SK-N-SH (cell line): ENCODE results near the gene TP53AIP1. TPM values are rescaled to one million over a fixed set of nuclear protein-coding genes. Genes with fewer than 3 reads are reported as not detected.

Experiments used
- CTCF ChIA-PET: fragments of 300-600, 350-600 bp; formaldehyde crosslinking; extraction: SDS; loops from one replicate; lab custom pipeline; 2021; lab: Yijun Ruan, JAX
- POLR2A ChIA-PET: fragments of 350-600 bp; sonication (Branson Sonifier 250); formaldehyde crosslinking; extraction: SDS; loops from one replicate; lab custom pipeline; 2020; ENCODE audit warnings: antibody characterized with exemption, inconsistent platforms; lab: Yijun Ruan, JAX
- DNase-seq: peaks from one replicate; pipeline ENCODE4 v3.0.0; 2012
- H2AFZ ChIP-seq: fragments of 200-600 bp; sonication (generic); 2 replicates; pipeline ENCODE4 v1.8.1; 2016; ENCODE audit warnings: antibody characterized with exemption, mild to moderate bottlenecking, low read depth
- H3F3A ChIP-seq: fragments of 200-600 bp; sonication (generic); replicated peaks from 2 replicates; pipeline ENCODE3; 2016; ENCODE audit warnings: antibody characterized with exemption, mild to moderate bottlenecking; ENCODE audit not compliant: insufficient read depth
- H3K27ac ChIP-seq, 2 experiments: fragments of 200-500 bp in 1 of 2; fragments of 200-600 bp in 1 of 2; sonication (Bioruptor generic) in 1 of 2; sonication (generic), shearing (Covaris generic) in 1 of 2; 2 replicates each; pipeline versions ENCODE4 v1.5.1 to v1.6.1; 2014 to 2016; ENCODE audit warnings: low read depth in 2 of 2, inconsistent platforms in 1 of 2, low read length in 1 of 2, mild to moderate bottlenecking in 1 of 2, mixed read lengths in 1 of 2
- H3K27me3 ChIP-seq: fragments of 200-600 bp; sonication (generic), shearing (Covaris generic); 2 replicates; pipeline ENCODE4 v1.6.1; 2016; ENCODE audit warnings: mixed run types; ENCODE audit not compliant: insufficient read depth
- H3K36me3 ChIP-seq, 2 experiments: fragments of 200-500 bp in 1 of 2; fragments of 200-600 bp in 1 of 2; sonication (Bioruptor generic) in 1 of 2; sonication (generic) in 1 of 2; replicated peaks in 1 of 2; 2 replicates each; pipeline versions ENCODE3 to v1.5.1; 2014 to 2016; ENCODE audit warnings: low read length in 1 of 2, mild to moderate bottlenecking in 1 of 2; ENCODE audit not compliant: insufficient read depth in 2 of 2, control insufficient read depth in 1 of 2
- H3K4me1 ChIP-seq, 2 experiments: fragments of 200-500 bp in 1 of 2; fragments of 200-600 bp in 1 of 2; sonication (Bioruptor generic) in 1 of 2; sonication (generic), shearing (Covaris generic) in 1 of 2; 2 replicates each; pipeline versions ENCODE4 v1.5.1 to v1.6.1; 2014 to 2016; ENCODE audit warnings: low read depth in 1 of 2, low read length in 1 of 2, mixed run types in 1 of 2; ENCODE audit not compliant: insufficient read depth in 2 of 2, control insufficient read depth in 1 of 2
- H3K4me2 ChIP-seq: fragments of 200-600 bp; sonication (generic), shearing (Covaris generic); 2 replicates; pipeline ENCODE4 v1.6.1; 2017; ENCODE audit warnings: mixed run types
- H3K4me3 ChIP-seq, 2 experiments: fragments of 200-500 bp in 1 of 2; fragments of 200-600 bp in 1 of 2; sonication (Bioruptor generic) in 1 of 2; sonication (generic), shearing (Covaris generic) in 1 of 2; 2 replicates each; pipeline versions ENCODE4 v1.5.1 to v1.8.1; 2014 to 2016; ENCODE audit warnings: low read depth in 2 of 2, inconsistent platforms in 1 of 2, low read length in 1 of 2, mild to moderate bottlenecking in 1 of 2, mixed read lengths in 1 of 2, moderate library complexity in 1 of 2
- H3K79me2 ChIP-seq: fragments of 200-600 bp; sonication (generic); 2 replicates; pipeline ENCODE4 v1.8.1; 2017; ENCODE audit warnings: mild to moderate bottlenecking; ENCODE audit not compliant: insufficient read depth
- H3K9ac ChIP-seq: fragments of 200-600 bp; sonication (generic); 2 replicates; pipeline ENCODE4 v1.6.1; 2017; ENCODE audit warnings: mixed run types
- H3K9me2 ChIP-seq: fragments of 200-600 bp; sonication (generic); 2 replicates; pipeline ENCODE4 v1.6.1; 2017; ENCODE audit warnings: mixed run types
- H3K9me3 ChIP-seq: fragments of 200-600 bp; sonication (generic); 2 replicates; pipeline ENCODE4 v1.6.1; 2017; ENCODE audit warnings: mixed run types, mild to moderate bottlenecking, moderate library complexity
- H4K20me1 ChIP-seq: fragments of 200-600 bp; sonication (generic); 2 replicates; pipeline ENCODE4 v1.6.1; 2017; ENCODE audit warnings: mild to moderate bottlenecking, mixed run types; ENCODE audit not compliant: insufficient read depth
- FOSL2 ChIP-seq: IDR thresholded peaks from 2 replicates; pipeline ENCODE4 v1.4.0; 2012; ENCODE audit warnings: low read depth, mild to moderate bottlenecking, moderate library complexity, borderline replicate concordance
- FOXJ3 ChIP-seq: sonication (generic); formaldehyde crosslinking; IDR thresholded peaks from 2 replicates; pipeline ENCODE4 v1.5.1; 2020; ENCODE audit warnings: mild to moderate bottlenecking, missing genetic modification reagents
- MAX ChIP-seq: IDR thresholded peaks from 2 replicates; pipeline ENCODE4 v1.4.0; 2012; ENCODE audit warnings: low read depth
- MEF2A ChIP-seq: IDR thresholded peaks from 2 replicates; pipeline ENCODE4 v1.4.0; 2012; ENCODE audit warnings: low read depth, borderline replicate concordance
- NRF1 ChIP-seq: IDR thresholded peaks from 2 replicates; pipeline ENCODE4 v1.6.1; 2012; ENCODE audit warnings: low read depth, mild to moderate bottlenecking, low read length
- RAD21 ChIP-seq: IDR thresholded peaks from 2 replicates; pipeline ENCODE4 v1.6.1; 2012; ENCODE audit warnings: mild to moderate bottlenecking, low read length
- RCOR1 ChIP-seq: fragments of 150-350 bp; IDR thresholded peaks from 2 replicates; pipeline ENCODE4 v1.6.1; 2017; ENCODE audit warnings: antibody characterized with exemption, low read length
- RXRA ChIP-seq: IDR thresholded peaks from 2 replicates; pipeline ENCODE4 v1.4.0; 2012; ENCODE audit warnings: low read depth, mild to moderate bottlenecking, borderline replicate concordance
- TAF1 ChIP-seq: IDR thresholded peaks from 2 replicates; pipeline ENCODE4 v1.6.1; 2012; ENCODE audit warnings: low read depth, mild to moderate bottlenecking, low read length, moderate library complexity, borderline replicate concordance
- TCF12 ChIP-seq: IDR thresholded peaks from 2 replicates; pipeline ENCODE4 v1.4.0; 2012
- WGBS: methylation state at CpG from one replicate; pipeline ENCODE4 v1.1.6; 2017; ENCODE audit warnings: low lambda C conversion rate; 5-methylcytosine and 5-hydroxymethylcytosine counted together
- polyA plus RNA-seq, 3 experiments: library from polyadenylated mRNA; depleted of rRNA; stranded (reverse); fragments of >200 nt; gene quantifications; 2 replicates each; pipeline ENCODE4 v1.2.3, GENCODE V29; 2012
- TF ChIP-seq, protein P1 (sequence below): fragments of 200-600 bp; sonication (generic); IDR thresholded peaks from 2 replicates; pipeline ENCODE4 v1.6.1; 2017; ENCODE audit warnings: antibody characterized with exemption, mild to moderate bottlenecking, moderate library complexity
- TF ChIP-seq, protein P2 (sequence below): fragments of 150-350 bp; IDR thresholded peaks from 2 replicates; pipeline ENCODE4 v1.6.1; 2017; ENCODE audit warnings: antibody characterized with exemption, low read length, low read depth, borderline replicate concordance
- TF ChIP-seq, protein P3 (sequence below): IDR thresholded peaks from 2 replicates; pipeline ENCODE4 v1.6.1; 2012; ENCODE audit warnings: mild to moderate bottlenecking, low read depth, low read length, moderate library complexity
- TF ChIP-seq, protein P4 (sequence below): IDR thresholded peaks from 2 replicates; pipeline ENCODE4 v1.4.0; 2012; ENCODE audit warnings: low read depth, borderline replicate concordance

TP53AIP1 gene
- polyA plus RNA-seq, 1 of the 3 experiments (the other 2 are of a cell fraction), result 0.05 TPM

DNA sequence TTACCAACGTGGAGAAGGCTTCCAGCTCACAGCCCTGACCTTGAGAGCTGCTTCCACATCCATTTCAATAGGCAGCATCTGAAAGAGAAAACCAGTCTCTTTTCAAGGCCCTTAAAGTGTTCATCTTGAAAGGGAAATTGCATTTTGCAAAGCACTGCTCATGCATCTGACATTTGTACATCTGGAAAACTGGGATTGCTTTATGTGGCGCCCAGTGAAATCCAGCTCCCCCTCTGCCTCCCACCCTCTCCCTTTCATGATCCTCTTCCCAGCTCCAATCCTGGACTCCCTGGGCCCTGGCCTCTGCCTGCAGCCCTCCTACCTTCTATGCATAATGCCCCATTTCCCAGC is 17.4 kb downstream of the TP53AIP1 start:
- ChIA-PET CTCF (interaction anchor here (1.3 to 4.8 kb wide), 3 partner anchors 31 to 767 kb away, joined by 5 to 26 read pairs (median 24); no protein-coding TSS in a partner anchor), POLR2A (no interaction called here)
- Histone ChIP-seq H3K79me2 (no peaks in the 10 kb centered on the region), H3F3A (no peaks in the 10 kb centered on the region), H3K4me3 (no peak overlapping the region), H3K27me3 (peaks cover 5% of the 10 kb centered on the region; the same call in 1 of the 2 replicates), H3K36me3 (no peaks in the 10 kb centered on the region), H3K9ac (no peak overlapping the region), H2AFZ (no peak overlapping the region), H3K9me3 (no peaks in the 10 kb centered on the region), H4K20me1 (no peaks in the 10 kb centered on the region), H3K4me1 (peaks cover 0 to 2% of the 10 kb centered on the region in 2 experiments; a peak in 1 of 4 replicates), H3K9me2 (no peaks in the 10 kb centered on the region), H3K4me2 (no peak overlapping the region), H3K27ac (no peak overlapping the region)
- no peak for DNase-seq
- 75% methylated on average over 2 of the region's 2 CpGs for WGBS
- TF ChIP-seq TAF1, result no peak
- TF ChIP-seq, protein P1, sequence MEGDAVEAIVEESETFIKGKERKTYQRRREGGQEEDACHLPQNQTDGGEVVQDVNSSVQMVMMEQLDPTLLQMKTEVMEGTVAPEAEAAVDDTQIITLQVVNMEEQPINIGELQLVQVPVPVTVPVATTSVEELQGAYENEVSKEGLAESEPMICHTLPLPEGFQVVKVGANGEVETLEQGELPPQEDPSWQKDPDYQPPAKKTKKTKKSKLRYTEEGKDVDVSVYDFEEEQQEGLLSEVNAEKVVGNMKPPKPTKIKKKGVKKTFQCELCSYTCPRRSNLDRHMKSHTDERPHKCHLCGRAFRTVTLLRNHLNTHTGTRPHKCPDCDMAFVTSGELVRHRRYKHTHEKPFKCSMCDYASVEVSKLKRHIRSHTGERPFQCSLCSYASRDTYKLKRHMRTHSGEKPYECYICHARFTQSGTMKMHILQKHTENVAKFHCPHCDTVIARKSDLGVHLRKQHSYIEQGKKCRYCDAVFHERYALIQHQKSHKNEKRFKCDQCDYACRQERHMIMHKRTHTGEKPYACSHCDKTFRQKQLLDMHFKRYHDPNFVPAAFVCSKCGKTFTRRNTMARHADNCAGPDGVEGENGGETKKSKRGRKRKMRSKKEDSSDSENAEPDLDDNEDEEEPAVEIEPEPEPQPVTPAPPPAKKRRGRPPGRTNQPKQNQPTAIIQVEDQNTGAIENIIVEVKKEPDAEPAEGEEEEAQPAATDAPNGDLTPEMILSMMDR, result no peak
- TF ChIP-seq TCF12, result no peak
- TF ChIP-seq, protein P2, sequence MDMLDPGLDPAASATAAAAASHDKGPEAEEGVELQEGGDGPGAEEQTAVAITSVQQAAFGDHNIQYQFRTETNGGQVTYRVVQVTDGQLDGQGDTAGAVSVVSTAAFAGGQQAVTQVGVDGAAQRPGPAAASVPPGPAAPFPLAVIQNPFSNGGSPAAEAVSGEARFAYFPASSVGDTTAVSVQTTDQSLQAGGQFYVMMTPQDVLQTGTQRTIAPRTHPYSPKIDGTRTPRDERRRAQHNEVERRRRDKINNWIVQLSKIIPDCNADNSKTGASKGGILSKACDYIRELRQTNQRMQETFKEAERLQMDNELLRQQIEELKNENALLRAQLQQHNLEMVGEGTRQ, result no peak
- TF ChIP-seq RCOR1, result no peak
- TF ChIP-seq FOXJ3, result no peak
- TF ChIP-seq, protein P3, sequence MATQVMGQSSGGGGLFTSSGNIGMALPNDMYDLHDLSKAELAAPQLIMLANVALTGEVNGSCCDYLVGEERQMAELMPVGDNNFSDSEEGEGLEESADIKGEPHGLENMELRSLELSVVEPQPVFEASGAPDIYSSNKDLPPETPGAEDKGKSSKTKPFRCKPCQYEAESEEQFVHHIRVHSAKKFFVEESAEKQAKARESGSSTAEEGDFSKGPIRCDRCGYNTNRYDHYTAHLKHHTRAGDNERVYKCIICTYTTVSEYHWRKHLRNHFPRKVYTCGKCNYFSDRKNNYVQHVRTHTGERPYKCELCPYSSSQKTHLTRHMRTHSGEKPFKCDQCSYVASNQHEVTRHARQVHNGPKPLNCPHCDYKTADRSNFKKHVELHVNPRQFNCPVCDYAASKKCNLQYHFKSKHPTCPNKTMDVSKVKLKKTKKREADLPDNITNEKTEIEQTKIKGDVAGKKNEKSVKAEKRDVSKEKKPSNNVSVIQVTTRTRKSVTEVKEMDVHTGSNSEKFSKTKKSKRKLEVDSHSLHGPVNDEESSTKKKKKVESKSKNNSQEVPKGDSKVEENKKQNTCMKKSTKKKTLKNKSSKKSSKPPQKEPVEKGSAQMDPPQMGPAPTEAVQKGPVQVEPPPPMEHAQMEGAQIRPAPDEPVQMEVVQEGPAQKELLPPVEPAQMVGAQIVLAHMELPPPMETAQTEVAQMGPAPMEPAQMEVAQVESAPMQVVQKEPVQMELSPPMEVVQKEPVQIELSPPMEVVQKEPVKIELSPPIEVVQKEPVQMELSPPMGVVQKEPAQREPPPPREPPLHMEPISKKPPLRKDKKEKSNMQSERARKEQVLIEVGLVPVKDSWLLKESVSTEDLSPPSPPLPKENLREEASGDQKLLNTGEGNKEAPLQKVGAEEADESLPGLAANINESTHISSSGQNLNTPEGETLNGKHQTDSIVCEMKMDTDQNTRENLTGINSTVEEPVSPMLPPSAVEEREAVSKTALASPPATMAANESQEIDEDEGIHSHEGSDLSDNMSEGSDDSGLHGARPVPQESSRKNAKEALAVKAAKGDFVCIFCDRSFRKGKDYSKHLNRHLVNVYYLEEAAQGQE, result no peak
- no peak for TF ChIP-seq RXRA

DNA sequence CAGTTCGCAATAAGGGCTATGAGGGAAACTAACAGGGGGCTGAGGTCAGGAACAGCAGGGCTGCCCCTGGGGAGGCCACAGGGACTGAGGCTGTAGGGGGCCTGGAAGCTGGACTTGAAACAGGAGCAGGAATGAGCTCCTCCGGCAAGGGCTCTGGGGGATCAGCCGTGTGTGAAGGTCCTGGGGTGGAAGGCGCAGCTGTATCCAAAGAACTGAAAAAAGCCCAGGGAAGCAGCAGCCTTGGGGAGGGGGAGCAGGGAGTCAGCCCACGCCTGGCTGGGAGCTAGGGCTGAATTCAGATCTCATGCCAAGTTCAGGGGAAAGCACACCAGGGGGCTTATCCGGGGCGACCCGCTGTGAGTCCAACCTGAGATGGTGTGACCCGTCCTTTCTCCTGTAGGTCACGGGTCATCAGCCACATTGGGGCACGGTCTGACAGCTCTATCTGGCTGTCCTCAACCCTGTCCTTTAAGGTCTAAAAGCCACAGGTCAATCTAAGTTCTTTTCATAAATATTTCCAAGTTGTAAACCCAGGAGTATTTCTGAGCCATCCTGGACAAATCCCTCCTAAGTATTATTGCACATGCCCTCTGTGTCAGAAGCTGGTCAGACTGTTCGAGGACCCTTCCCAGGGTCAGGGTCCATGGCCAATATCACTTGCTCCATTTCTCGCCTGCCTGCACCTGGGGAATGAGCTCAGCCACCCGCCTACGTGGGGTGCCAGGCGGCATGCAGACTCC is 18.0 kb downstream of the TP53AIP1 start:
- H3K4me2 ChIP-seq, result no peak overlapping the region
- H4K20me1 ChIP-seq, result no peaks in the 10 kb centered on the region
- H3K9me3 ChIP-seq, result no peaks in the 10 kb centered on the region
- H2AFZ ChIP-seq, result no peak overlapping the region
- H3K36me3 ChIP-seq, result no peaks in the 10 kb centered on the region
- no peaks in the 10 kb centered on the region for H3K9me2 ChIP-seq
- H3K4me1 ChIP-seq, result no peaks in the 10 kb centered on the region; a peak in 1 of 4 replicates
- H3K79me2 ChIP-seq, result no peaks in the 10 kb centered on the region
- no peaks in the 10 kb centered on the region for H3F3A ChIP-seq
- H3K27ac ChIP-seq, result no peak overlapping the region
- CTCF ChIA-PET, result interaction anchor here (1.0 to 4.8 kb wide), 3 partner anchors 14 to 40 kb away, joined by 3 to 26 read pairs (median 24); no protein-coding TSS in a partner anchor
- DNase-seq, result no peak
- no peak overlapping the region for H3K4me3 ChIP-seq
- peaks cover 5% of the 10 kb centered on the region; the same call in 1 of the 2 replicates for H3K27me3 ChIP-seq
- H3K9ac ChIP-seq, result no peak overlapping the region
- POLR2A ChIA-PET, result no interaction called here
- 65% methylated on average over 11 of the region's 16 CpGs for WGBS
- TF ChIP-seq MEF2A, result no peak
- TF ChIP-seq, protein P4, sequence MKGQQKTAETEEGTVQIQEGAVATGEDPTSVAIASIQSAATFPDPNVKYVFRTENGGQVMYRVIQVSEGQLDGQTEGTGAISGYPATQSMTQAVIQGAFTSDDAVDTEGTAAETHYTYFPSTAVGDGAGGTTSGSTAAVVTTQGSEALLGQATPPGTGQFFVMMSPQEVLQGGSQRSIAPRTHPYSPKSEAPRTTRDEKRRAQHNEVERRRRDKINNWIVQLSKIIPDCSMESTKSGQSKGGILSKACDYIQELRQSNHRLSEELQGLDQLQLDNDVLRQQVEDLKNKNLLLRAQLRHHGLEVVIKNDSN, result no peak
- TF ChIP-seq RCOR1, result no peak
- TF ChIP-seq, protein P3, result no peak
- no peak for TF ChIP-seq NRF1
- no peak for TF ChIP-seq FOSL2
- TF ChIP-seq MAX, result no peak
- TF ChIP-seq RAD21, result no peak
